NCI-H526 (cell line): Measurements from ENCODE around the gene LEO1.

Experiments
- DNase-seq, 2 experiments: peaks; one replicate each; lab custom pipeline; 2025; lab: John Stamatoyannopoulos, UW

The LEO1 gene

GRCh38 chr15:51931016-51931415 is 40.6 kb downstream of the LEO1 start:
- no peak for DNase-seq

- no peak for DNase-seq
These were observed 44.8 kb downstream of the LEO1 start for GRCh38 chr15:51926809-51927208.

GRCh38 chr15:51924156-51925068 is 47.2 kb downstream of the LEO1 start:
- DNase-seq, result no peak

GRCh38 chr15:51917493-51917892 is 54.1 kb downstream of the LEO1 start:
- peak in 1 of 2 experiments; percentile 68 for DNase-seq

- DNase-seq, result no peak
These were observed 59.0 kb downstream of the LEO1 start for GRCh38 chr15:51912528-51912927.

- peak in 1 of 2 experiments; percentile 20 for DNase-seq
These were observed 62.0 kb downstream of the LEO1 start for GRCh38 chr15:51909584-51909983.

GRCh38 chr15:51908316-51908715 is 63.3 kb downstream of the LEO1 start:
- DNase-seq, result no peak

GRCh38 chr15:51907136-51907862 is 64.3 kb downstream of the LEO1 start:
- peak in 1 of 2 experiments; percentile 27 for DNase-seq

GRCh38 chr15:51904931-51905330 is 66.6 kb downstream of the LEO1 start:
- DNase-seq, result no peak

- no peak for DNase-seq
These were observed 67.2 kb downstream of the LEO1 start for GRCh38 chr15:51904421-51904820.

GRCh38 chr15:51889486-51889885 is 82.1 kb downstream of the LEO1 start:
- DNase-seq, result no peak

- peak in 1 of 2 experiments; percentile 34 for DNase-seq
These were observed 82.9 kb downstream of the LEO1 start for GRCh38 chr15:51888593-51889195.
